Lower lobe of right lung (tissue), 2 donors: Measurements from ENCODE around the gene NCOA3. TPM values are rescaled to one million over a fixed set of nuclear protein-coding genes. Genes with fewer than 3 reads are reported as not detected.
"Not testable (repeated sequence)": the region's sequence is repeated elsewhere in the genome, so short reads cannot be mapped to it uniquely, and the experiment has no call there.

Experiments
- ATAC-seq, 2 donors: fragments of 200-7000 bp; cut with Tn5 transposase; one replicate each; pipeline ENCODE4 v1.9.1; 2020 to 2022; ENCODE audit warnings: mild to moderate bottlenecking in 2 of 2, moderate library complexity in 2 of 2
- DNase-seq: peaks from one replicate; pipeline ENCODE4 v3.0.0-alpha.2; 2020
- H3K27ac ChIP-seq: fragments of 200-600 bp; one replicate; pipeline ENCODE4 v1.8.0; 2022
- H3K27me3 ChIP-seq: fragments of 200-600 bp; one replicate; pipeline ENCODE4 v1.8.0; 2022; ENCODE audit warnings: low read depth
- H3K36me3 ChIP-seq: fragments of 200-600 bp; one replicate; pipeline ENCODE4 v1.8.0; 2022; ENCODE audit warnings: mild to moderate bottlenecking
- H3K4me1 ChIP-seq: fragments of 200-600 bp; one replicate; pipeline ENCODE4 v1.8.0; 2022
- H3K4me3 ChIP-seq: fragments of 200-600 bp; one replicate; pipeline ENCODE4 v1.8.0; 2022; ENCODE audit warnings: mild to moderate bottlenecking
- H3K9me3 ChIP-seq: fragments of 200-600 bp; one replicate; pipeline ENCODE4 v1.8.0; 2022
- CTCF ChIP-seq: fragments of 200-600 bp; IDR thresholded peaks from one replicate; pipeline ENCODE4 v1.8.0; 2022; ENCODE audit warnings: antibody characterized with exemption, mild to moderate bottlenecking
- intact Hi-C: fragments of 100-400 bp; cut with DNase I; formaldehyde crosslinking; loops from one replicate; pipeline ENCODE4 v1.11.0; 2022
- total RNA-seq: library from RNA; stranded (reverse); fragmentation: NEBNext Ultra II Directional; extraction: Animal tissue kit (Norgen Biotek cat#: 25700); gene quantifications from one replicate; pipeline ENCODE4 v1.2.1, GENCODE V29; 2021
- donor health status: DM: no; HTN: yes; CAD: no; lungs with severe emphysema.

The NCOA3 gene
- total RNA-seq, 1 donor from 2014 or later = 42.1 TPM

GRCh38 chr20:47594157-47594556 is 92.5 kb downstream of the NCOA3 start:
- no peaks in the 10 kb centered on the region for H3K27me3 ChIP-seq
- TF ChIP-seq CTCF = no peak
- peaks cover 5% of the 10 kb centered on the region for H3K4me1 ChIP-seq
- peaks cover 9% of the 10 kb centered on the region for H3K36me3 ChIP-seq
- no peak overlapping the region for H3K4me3 ChIP-seq
- no peak for DNase-seq
- no peaks in the 10 kb centered on the region for H3K9me3 ChIP-seq
- no peak for ATAC-seq
- intact Hi-C loops = no loop called here
- H3K27ac ChIP-seq = no peak overlapping the region

- H3K4me3 ChIP-seq, H3K27me3 ChIP-seq, H3K36me3 ChIP-seq, DNase-seq, H3K9me3 ChIP-seq, ATAC-seq, intact Hi-C loops, H3K4me1 ChIP-seq, H3K27ac ChIP-seq: not testable (repeated sequence)
Measured at GRCh38 chr20:47595138-47595537, 93.5 kb downstream of the NCOA3 start.

GRCh38 chr20:47596003-47596571 is 94.4 kb downstream of the NCOA3 start:
- no peak for ATAC-seq
- H3K4me1 ChIP-seq = peaks cover 10% of the 10 kb centered on the region
- H3K9me3 ChIP-seq = no peaks in the 10 kb centered on the region
- TF ChIP-seq CTCF = no peak
- no peak for DNase-seq
- intact Hi-C loops = no loop called here
- H3K27ac ChIP-seq = no peak overlapping the region
- H3K36me3 ChIP-seq = peaks cover 4% of the 10 kb centered on the region
- no peaks in the 10 kb centered on the region for H3K27me3 ChIP-seq
- no peak overlapping the region for H3K4me3 ChIP-seq

- H3K4me3 ChIP-seq = no peak overlapping the region
- peaks cover 4% of the 10 kb centered on the region for H3K36me3 ChIP-seq
- ATAC-seq = no peak
- no peak for DNase-seq
- H3K27ac ChIP-seq = no peak overlapping the region
- no peaks in the 10 kb centered on the region for H3K9me3 ChIP-seq
- TF ChIP-seq CTCF = no peak
- H3K4me1 ChIP-seq = peaks cover 10% of the 10 kb centered on the region
- intact Hi-C loops = no loop called here
- H3K27me3 ChIP-seq = no peaks in the 10 kb centered on the region
Measured at GRCh38 chr20:47597090-47597489, 95.4 kb downstream of the NCOA3 start.

GRCh38 chr20:47598911-47599744 is 97.4 kb downstream of the NCOA3 start:
- Histone ChIP-seq H3K36me3 (no peaks in the 10 kb centered on the region), H3K9me3 (no peaks in the 10 kb centered on the region), H3K4me1 (peaks cover 10% of the 10 kb centered on the region), H3K27me3 (no peaks in the 10 kb centered on the region), H3K27ac (no peak overlapping the region), H3K4me3 (no peak overlapping the region)
- DNase-seq (no peak), ATAC-seq (no peak)
- intact Hi-C loops = no loop called here
- TF ChIP-seq CTCF = no peak

- no peak for DNase-seq
- Histone ChIP-seq H3K4me1 (peaks cover 14% of the 10 kb centered on the region), H3K27me3 (no peaks in the 10 kb centered on the region), H3K36me3 (no peaks in the 10 kb centered on the region), H3K27ac (no peak overlapping the region), H3K9me3 (no peaks in the 10 kb centered on the region), H3K4me3 (no peak overlapping the region)
- no peak for ATAC-seq
- intact Hi-C loops = no loop called here
- no peak for TF ChIP-seq CTCF
Measured at GRCh38 chr20:47600967-47601547, 99.4 kb downstream of the NCOA3 start.
